NCI-H2171 treated with DMSO at 0.1 percent for 48 hours (cell line): ENCODE results near the gene FIGN.

Experiments used
- DNase-seq: peaks from one replicate; lab custom pipeline; 2025; lab: John Stamatoyannopoulos, UW

FIGN gene

DNA sequence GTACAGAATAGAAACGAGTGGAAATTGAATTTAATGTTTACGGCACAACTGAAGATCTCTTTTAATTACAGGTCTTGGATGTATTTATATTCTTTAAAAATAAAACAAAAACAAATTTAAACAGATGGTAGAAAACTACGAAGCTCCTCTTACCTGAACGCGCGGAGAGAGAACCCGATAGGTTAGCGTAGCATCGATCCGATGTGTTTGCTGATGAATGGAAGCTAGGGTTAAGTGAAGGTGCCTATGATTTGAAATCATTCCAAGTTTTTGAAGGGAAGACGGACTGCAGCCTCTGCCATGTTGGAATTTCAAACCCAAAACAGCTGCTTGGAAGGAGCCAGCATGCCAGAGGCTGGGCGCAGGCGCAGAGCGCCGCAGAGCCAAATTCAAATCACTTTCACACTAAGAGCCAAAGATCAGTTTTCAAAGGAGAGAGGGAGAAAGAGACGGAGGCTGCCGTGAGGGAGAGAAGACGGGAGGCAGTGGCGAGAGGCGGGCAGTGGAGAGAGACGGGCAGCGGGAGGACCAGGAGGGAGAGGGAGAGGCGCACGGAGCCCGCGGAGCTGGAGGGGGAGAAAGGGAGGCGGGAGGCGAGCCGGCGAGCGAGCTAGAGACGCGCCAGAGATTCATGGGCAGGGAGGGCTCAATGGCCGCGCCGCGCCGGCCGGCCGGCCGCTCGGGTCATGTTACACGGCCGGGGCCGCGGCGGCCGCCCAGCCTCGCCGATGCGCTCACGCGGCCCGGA lies at the start of gene FIGN:
Gene FIGN (minus strand): TSS at position 324 of the 748 bp plus-strand sequence. CDS start 1,081 bp downstream, outside the sequence.
- DNase-seq = peak; percentile 35

GRCh38 chr2:163785162-163785561 lies 49.4 kb upstream of the FIGN start:
- no peak for DNase-seq

- no peak for DNase-seq
Observed at GRCh38 chr2:163779970-163780597, 44.3 kb upstream of the FIGN start.

- DNase-seq = no peak
Observed at GRCh38 chr2:163778045-163778781, 42.4 kb upstream of the FIGN start.

GRCh38 chr2:163775304-163775703 lies 39.5 kb upstream of the FIGN start:
- no peak for DNase-seq

- no peak for DNase-seq
Observed at GRCh38 chr2:163774862-163775261, 39.1 kb upstream of the FIGN start.

DNA sequence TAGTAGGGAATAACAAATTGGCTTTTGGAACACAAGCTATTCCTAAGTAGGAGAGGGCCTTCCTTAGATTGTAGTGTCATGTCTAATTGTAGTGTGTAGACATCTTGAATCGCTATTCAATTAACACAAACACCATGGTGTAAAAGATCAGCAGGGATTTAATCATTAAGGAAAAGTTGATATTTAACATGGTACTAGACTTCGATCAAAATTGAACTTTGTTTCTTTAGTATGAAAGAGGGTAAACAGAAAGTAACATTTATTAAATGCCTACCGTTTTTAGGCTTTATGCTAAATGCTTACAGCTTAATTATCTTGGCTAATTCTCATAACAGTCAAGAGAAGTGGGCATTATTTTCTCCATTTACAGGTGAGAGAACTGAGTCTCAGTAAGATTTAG lies 37.5 kb upstream of the FIGN start:
- no peak for DNase-seq

GRCh38 chr2:163771596-163771995 lies 35.8 kb upstream of the FIGN start:
- no peak for DNase-seq

GRCh38 chr2:163768881-163769695 lies 33.3 kb upstream of the FIGN start:
- DNase-seq = no peak

DNA sequence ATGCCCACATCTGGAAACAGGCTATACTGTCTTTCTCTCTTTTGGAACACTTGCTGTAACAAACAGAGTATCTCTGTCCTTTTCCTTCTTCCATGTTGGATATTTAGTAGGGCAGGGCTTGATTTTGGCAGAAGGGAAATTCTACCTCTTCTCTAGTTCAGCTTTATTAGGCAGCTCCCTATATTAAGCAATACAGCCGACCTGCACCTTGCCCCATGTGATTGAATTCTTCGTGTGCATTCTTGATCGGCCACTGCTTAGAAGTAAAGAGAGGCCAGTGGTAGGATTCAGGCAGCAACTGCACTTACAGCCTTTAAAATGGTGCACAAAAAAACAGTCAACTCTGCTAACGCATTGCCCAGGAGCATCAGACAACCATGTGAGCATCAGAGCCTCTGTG lies 31.3 kb upstream of the FIGN start:
- DNase-seq = no peak

DNA sequence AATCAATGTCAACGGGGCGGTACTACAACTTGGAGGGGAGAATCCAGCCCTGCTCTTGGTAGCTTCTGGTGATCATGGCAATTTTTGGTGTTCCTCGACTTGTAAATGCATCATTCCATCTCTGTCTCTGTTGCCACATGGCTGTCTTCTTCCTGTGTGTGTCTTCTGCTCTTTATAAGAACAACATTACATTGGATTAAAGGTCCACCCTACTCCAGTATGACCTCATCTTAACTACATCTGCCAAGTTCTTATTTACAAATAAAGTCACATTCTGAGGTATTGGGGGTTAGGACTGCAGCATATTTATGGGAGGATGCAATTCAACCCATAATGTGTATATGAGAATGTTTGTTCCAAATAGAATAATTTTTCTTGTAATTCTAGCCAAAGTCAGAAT lies 28.8 kb upstream of the FIGN start:
- no peak for DNase-seq

- no peak for DNase-seq
Observed at GRCh38 chr2:163759013-163759412, 23.2 kb upstream of the FIGN start.

DNA sequence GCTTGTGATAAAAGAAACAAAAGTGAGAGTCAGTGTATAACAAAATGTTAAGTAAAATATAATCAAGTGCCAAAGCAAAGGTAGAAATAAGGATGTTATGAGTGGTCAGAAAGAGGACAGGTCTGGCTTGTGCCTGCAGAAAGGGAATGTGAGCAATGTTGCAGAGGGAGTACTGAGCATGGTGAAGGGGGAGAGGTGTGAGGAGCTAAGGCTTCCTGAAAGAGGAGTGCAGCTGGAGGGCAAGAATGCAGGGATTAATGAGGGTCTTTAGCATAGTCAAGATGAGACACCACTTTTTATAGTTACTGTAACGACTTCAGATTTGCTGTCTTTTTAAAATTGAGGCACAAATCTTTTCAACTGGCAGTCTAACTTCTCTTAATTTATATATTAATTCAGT lies 22.0 kb upstream of the FIGN start:
- no peak for DNase-seq

- DNase-seq = no peak
Observed at GRCh38 chr2:163756588-163756987, 20.8 kb upstream of the FIGN start.

- DNase-seq = no peak
Observed at GRCh38 chr2:163755366-163755765, 19.6 kb upstream of the FIGN start.

- no peak for DNase-seq
Observed at GRCh38 chr2:163753726-163754125, 17.9 kb upstream of the FIGN start.

GRCh38 chr2:163752267-163752666 lies 16.5 kb upstream of the FIGN start:
- no peak for DNase-seq

GRCh38 chr2:163751696-163752095 lies 15.9 kb upstream of the FIGN start:
- no peak for DNase-seq

- no peak for DNase-seq
Observed at GRCh38 chr2:163748420-163748819, 12.6 kb upstream of the FIGN start.

DNA sequence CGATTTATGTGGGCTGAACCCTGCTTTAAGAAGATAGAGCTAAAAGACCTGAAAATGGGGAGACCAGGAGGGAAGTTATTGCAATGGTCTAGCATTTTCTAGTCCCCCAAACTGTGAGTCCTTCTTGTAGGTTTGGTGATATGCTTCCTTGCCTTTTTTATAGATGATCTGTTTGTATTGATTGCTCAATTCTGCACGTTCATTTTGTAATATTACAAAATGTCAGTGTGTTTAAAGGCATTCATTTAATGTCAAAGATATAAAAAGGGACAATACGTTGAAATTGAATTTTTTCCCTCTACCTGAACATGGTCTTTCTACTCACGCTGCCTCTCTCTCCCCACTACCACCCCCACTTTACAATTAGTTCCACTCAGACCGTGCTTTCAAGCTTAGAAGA lies 5.6 kb upstream of the FIGN start:
- DNase-seq = no peak

- DNase-seq = no peak
Observed at GRCh38 chr2:163737563-163737962, 1.8 kb upstream of the FIGN start.

- no peak for DNase-seq
Observed at GRCh38 chr2:163737190-163737439, 1.3 kb upstream of the FIGN start.
